Measurements from ENCODE around the gene MICAL1.

The MICAL1 gene

DNA sequence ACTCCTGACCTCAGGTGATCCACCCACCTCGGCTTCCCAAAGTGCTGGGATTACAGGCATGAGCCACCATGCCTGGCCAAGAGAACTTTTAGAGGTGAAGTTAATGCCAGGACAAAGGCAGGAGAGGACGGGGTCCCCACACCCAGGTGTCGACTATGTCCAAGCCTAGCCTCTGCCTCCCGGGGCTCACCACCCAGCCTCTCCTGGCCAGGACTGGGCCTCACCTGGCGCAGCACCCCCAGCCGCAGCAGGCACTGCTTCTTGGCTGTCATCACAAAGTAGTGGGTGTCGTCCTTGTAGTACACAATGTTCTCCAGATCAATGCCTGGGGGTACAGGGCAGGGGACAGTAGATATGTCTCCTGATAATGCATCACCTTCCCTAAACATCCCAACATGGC, 4.2 kb downstream of the MICAL1 start:
- H3K36me3 Mint-ChIP-seq, result peaks cover 4% of the 10 kb centered on the region
- no peaks in the 10 kb centered on the region for H3K9me3 Mint-ChIP-seq
- peaks cover 49% of the 10 kb centered on the region for H3K4me1 Mint-ChIP-seq
- no peak overlapping the region for H3K4me3 Mint-ChIP-seq
- H3K27ac Mint-ChIP-seq, result no peak overlapping the region
- H3K27me3 Mint-ChIP-seq, result no peaks in the 10 kb centered on the region

DNA sequence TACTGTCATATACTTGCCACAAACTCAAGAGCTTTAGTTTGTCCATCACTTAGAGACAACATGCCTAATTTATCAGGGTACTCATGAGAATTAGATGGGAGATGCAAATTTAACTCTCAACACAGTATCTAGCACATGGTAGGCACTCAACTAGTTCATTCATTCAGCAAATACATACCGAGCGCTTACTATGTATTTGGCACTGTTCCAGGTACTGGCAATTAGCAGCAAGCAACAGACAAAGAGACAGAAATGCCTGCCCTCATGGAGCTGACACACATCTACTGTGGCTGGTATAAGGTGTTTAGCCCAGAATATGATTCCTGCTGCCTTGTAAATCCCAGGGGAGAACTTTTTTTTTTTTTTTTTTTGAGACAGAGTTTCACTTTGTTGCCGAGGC, 4.8 kb downstream of the MICAL1 start:
- H3K4me1 Mint-ChIP-seq, result peaks cover 49% of the 10 kb centered on the region
- H3K9me3 Mint-ChIP-seq, result no peaks in the 10 kb centered on the region
- H3K27ac Mint-ChIP-seq, result peak overlapping the region; percentile 10
- peaks cover 4% of the 10 kb centered on the region for H3K36me3 Mint-ChIP-seq
- H3K4me3 Mint-ChIP-seq, result peak overlapping the region; percentile 33
- H3K27me3 Mint-ChIP-seq, result no peaks in the 10 kb centered on the region

DNA sequence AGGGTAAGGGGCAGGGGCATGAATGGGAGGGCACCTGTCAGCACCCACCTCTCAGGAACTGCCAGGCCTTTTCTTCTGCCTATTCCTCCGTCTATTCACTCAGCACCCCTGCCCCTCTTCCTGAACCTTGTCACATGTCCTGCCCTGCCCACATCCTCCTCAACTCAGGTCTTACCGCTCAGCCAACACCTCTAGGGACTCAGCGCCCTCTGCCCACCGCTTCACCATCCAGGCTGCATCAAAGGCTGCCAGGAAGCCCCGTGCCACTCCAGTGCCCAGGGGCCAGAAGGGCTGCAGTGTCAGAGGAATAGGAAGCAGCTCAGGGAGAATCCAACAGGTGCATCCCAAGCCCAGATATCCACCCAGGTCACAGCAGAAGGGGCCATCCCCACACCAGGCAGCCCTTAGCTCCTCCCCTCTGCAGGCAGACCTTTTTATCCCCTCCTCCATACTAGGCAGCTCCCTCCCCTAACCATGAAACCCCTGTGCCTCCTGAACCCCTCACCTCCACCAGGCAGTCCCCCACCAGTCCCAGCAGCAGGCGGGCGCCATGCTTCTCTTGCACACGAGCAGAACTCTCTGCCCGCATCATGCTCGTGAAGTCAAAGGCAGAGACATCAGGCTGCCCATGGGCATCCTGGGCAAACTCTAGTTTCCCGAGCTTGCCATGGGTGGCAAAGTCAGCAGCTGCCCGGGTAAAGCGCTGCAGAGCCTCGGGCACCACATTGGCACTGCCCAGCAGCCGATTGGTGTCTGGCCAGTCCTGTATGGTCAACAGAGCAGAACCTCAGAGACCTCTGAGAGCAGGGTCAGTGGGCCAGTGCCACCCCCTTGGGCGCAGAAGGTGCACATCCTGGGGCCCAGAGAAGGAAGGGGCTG, 5.5 kb downstream of the MICAL1 start:
- H3K9me3 Mint-ChIP-seq, result no peaks in the 10 kb centered on the region
- peaks cover 6% of the 10 kb centered on the region for H3K36me3 Mint-ChIP-seq

DNA sequence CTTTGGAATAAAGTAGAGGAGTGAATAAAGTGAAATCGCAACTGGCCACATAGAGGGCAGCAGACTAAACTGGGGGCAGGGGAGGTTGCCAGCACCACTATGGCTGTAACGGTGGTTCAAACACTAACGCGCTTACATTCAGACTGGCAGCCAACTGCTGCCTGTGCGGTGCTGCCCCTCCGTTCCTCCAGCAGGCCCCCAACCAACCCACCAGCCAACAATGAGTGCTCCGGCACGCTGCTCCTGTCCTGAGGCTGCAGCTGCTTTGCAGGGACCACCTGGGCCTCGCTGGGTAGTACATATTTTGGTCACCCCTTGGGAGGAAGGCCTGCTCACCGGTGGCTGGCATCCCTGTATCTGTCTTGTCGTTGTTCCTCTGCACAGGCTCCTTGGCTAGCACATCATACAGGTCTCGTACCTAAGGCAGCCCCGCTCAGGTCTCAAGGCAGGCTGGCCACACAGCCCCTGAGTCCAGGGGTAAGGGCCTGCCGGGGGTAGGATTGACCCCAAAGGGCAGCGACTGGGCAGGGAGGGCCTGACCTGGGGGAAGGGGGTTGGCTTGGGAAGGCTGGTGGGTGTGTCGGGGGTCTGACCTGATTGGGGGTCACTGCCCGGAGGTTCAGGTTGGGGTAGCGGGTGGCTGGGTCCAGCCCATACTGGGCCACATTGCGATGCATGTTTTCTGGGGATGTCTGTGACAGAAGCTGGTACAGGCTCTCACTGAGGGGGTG, 6.3 kb downstream of the MICAL1 start:
- Mint-ChIP-seq H3K27me3 (no peaks in the 10 kb centered on the region), H3K9me3 (no peaks in the 10 kb centered on the region), H3K4me3 (no peak overlapping the region), H3K27ac (no peak overlapping the region), H3K4me1 (peaks cover 41% of the 10 kb centered on the region), H3K36me3 (peaks cover 6% of the 10 kb centered on the region)

More for the DNA sequence above, 5.5 kb downstream of the MICAL1 start:
- no peaks in the 10 kb centered on the region for H3K27me3 Mint-ChIP-seq
- no peak overlapping the region for H3K27ac Mint-ChIP-seq
- no peak overlapping the region for H3K4me3 Mint-ChIP-seq
- peaks cover 48% of the 10 kb centered on the region for H3K4me1 Mint-ChIP-seq

DNA sequence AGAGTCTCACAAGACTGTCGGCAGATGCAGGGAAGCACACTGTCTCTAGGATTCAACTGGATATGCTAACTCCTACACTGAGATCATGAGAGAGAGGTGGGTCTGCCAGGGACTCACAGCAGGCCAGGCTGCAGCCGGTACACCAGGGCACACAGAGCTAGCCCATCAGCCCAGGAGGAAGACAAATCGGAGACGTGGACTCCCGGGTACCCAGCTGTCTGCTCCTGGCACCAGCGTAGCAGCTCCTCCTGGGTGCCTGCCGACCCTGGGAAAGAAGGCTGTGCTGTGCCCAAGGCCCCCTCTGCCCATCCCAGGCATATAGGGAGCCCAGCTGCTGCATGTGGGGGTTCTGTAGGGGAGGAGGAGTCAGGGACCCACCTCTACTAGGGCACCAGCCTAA, 7.0 kb downstream of the MICAL1 start:
- Mint-ChIP-seq H3K4me3 (no peak overlapping the region), H3K27me3 (no peaks in the 10 kb centered on the region), H3K27ac (no peak overlapping the region), H3K9me3 (no peaks in the 10 kb centered on the region), H3K36me3 (peaks cover 6% of the 10 kb centered on the region), H3K4me1 (peaks cover 37% of the 10 kb centered on the region)

DNA sequence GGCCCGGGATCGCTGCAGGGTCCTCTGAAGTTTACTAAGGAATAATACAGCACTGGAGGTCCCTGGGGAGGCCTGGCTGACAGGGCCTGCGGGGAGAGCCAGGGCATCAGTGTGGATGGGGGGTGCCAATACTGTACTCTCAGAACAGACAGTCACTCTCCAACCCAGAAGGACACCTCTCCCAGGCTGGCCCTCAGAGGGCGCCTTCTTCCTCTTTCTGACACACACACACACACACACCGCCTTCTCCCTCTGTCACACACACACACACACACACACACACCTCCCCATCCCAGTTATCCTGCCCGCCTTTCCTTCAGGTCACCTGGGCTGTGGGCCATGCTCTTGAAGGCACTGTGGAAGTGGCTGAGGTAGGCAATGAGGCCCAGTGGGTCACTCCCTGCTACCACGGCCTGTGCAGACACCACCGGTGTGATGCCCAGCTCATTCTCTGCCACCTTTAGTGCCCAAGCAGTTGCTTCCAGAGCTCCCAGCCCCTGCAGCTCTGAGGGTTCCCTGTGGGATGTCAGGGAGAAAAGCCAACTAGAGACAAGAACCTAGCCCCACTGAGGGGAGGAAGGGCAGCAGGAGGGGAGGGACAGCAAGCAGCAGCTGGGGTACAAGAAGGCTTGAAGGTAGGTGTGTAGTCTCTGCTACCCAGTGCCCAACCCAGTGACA, 7.6 kb downstream of the MICAL1 start:
- Mint-ChIP-seq H3K4me1 (peaks cover 41% of the 10 kb centered on the region), H3K27me3 (no peaks in the 10 kb centered on the region), H3K27ac (no peak overlapping the region), H3K9me3 (no peaks in the 10 kb centered on the region), H3K4me3 (no peak overlapping the region), H3K36me3 (peaks cover 6% of the 10 kb centered on the region)

DNA sequence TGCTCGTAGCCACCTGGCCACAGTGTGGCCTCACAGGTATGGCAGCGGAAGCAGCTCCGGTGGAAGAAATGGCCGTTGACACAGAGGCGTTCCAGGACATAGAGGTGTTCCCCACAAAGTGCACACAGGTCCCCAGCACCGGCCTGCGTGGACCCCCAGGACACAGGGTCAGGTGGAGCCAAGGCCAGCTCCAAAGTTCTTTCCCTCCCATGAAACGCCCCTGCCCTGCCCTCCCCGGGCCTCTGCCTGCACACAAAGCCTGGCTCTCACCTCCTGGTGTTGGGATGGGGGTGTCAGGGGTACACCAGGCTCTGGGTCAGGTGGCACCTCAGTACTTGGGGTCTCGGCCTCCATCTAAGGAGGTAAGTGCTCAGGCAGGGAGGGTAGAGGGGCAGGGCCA, 8.5 kb downstream of the MICAL1 start:
- Mint-ChIP-seq H3K36me3 (peaks cover 8% of the 10 kb centered on the region), H3K27ac (no peak overlapping the region), H3K9me3 (no peaks in the 10 kb centered on the region), H3K4me1 (peaks cover 45% of the 10 kb centered on the region), H3K27me3 (no peaks in the 10 kb centered on the region), H3K4me3 (no peak overlapping the region)

DNA sequence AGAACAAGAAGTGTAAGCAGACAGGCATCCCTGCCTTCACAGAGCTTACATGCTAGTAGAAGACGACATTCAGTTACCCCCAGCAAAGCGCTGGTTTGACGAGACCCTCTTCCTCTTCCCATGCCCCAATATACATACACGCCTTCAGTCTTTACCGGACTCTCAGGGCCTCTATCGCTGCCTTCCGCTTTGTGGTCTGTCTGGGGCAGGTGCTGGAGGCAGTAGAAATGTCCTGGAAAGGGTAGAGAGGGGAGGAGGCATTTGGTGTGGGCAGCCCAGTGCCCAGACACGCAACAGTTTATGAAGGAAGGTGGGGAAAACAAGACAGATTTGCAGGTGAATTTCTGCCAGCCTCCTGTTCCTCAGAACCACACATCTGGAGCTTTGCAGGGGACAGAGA, 9.0 kb downstream of the MICAL1 start:
- peaks cover 50% of the 10 kb centered on the region for H3K4me1 Mint-ChIP-seq
- peaks cover 8% of the 10 kb centered on the region for H3K36me3 Mint-ChIP-seq
- H3K27me3 Mint-ChIP-seq, result no peaks in the 10 kb centered on the region

DNA sequence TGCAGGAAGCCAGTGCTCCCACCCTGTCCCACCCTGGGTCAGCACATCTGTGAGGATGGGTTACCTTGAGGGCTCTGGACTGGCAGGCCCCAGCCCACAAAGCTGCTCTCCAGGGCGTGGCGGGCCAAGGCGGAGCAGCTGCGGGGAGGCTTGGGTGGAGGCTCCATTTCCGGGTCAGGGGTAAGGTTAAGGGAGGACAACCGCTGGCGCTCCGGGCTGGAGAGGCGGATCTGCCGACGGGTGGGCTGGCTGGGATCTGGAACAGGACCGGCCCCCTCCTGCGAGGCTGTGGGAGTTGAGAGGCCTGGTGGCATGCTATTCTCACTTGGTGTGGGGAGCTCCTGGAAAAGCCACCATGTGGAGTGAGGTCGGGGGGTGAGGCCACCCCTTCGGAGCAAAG, 9.5 kb downstream of the MICAL1 start:
- Mint-ChIP-seq H3K9me3 (no peaks in the 10 kb centered on the region), H3K36me3 (peaks cover 8% of the 10 kb centered on the region), H3K4me3 (no peak overlapping the region), H3K4me1 (peaks cover 55% of the 10 kb centered on the region), H3K27ac (no peak overlapping the region), H3K27me3 (no peaks in the 10 kb centered on the region)

More for the DNA sequence above, 9.0 kb downstream of the MICAL1 start:
- no peak overlapping the region for H3K4me3 Mint-ChIP-seq
- H3K9me3 Mint-ChIP-seq, result no peaks in the 10 kb centered on the region
- H3K27ac Mint-ChIP-seq, result no peak overlapping the region

DNA sequence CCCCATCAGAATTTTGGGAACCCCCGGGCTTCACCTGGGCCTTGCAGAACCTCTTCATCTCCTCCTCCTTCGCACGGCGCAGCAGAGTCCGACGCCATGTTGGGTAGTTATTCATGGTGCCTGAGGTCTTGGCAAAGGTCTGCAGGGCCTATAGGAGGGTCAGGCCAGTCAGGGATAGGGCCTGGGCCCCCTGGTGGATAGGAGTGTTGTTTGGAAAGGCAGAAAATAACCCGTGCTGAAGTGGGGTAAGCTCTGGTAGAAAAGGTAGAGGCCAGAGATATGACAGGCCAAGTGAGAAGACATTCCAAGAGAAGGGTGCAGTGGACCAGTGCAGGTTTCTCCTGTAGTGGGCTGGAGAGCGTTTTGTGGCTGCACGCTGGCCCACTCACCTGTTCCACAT, 10.2 kb downstream of the MICAL1 start:
- H3K4me1 Mint-ChIP-seq, result peaks cover 49% of the 10 kb centered on the region
- H3K9me3 Mint-ChIP-seq, result no peaks in the 10 kb centered on the region
- no peaks in the 10 kb centered on the region for H3K27me3 Mint-ChIP-seq
- peak overlapping the region; percentile 70 for H3K27ac Mint-ChIP-seq
- H3K4me3 Mint-ChIP-seq, result no peak overlapping the region
- H3K36me3 Mint-ChIP-seq, result peaks cover 5% of the 10 kb centered on the region

DNA sequence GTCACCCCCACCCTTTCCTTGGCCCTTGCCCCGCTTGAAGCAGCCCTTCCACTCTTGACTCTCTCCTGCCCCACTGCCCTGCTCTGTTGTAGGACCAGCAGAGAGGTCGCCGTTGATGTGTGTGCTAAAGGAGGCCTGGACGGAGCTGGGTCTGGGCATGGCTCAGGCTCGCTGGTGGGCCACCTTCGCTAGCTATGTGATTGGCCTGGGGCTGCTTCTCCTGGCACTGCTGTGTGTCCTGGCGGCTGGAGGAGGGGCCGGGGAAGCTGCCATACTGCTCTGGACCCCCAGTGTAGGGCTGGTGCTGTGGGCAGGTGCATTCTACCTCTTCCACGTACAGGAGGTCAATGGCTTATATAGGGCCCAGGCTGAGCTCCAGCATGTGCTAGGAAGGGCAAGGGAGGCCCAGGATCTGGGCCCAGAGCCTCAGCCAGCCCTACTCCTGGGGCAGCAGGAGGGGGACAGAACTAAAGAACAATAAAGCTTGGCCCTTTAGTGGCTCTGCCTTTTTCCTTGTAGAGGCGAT, 12.1 kb downstream of the MICAL1 start:
- H3K27ac Mint-ChIP-seq, result peak overlapping the region; percentile 17
- H3K4me3 Mint-ChIP-seq, result no peak overlapping the region
- no peaks in the 10 kb centered on the region for H3K27me3 Mint-ChIP-seq
- H3K4me1 Mint-ChIP-seq, result peaks cover 35% of the 10 kb centered on the region
- H3K36me3 Mint-ChIP-seq, result peaks cover 5% of the 10 kb centered on the region
- H3K9me3 Mint-ChIP-seq, result no peaks in the 10 kb centered on the region

DNA sequence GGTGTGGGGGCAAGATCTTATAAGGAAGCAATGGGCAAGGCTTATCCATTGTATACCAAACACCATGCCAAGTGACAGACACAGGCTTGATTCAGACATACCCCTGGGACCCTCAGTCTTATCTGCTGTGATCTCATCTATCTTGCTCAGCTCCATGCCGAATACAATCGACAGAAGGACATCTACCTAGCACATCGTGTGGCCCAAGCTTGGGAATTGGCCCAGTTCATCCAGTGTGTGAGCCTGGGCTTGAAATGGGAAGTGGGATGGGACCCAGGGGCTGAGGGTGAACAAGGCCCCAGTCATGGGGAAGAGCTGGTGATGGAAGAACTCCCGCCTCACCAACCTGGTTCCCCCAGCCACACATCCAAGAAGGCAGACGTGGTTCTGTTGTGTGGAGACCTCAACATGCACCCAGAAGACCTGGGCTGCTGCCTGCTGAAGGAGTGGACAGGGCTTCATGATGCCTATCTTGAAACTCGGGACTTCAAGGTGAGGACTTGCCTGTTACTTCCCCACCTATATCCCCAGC, 13.1 kb downstream of the MICAL1 start:
- H3K27ac Mint-ChIP-seq, result peak overlapping the region; percentile 55
- H3K9me3 Mint-ChIP-seq, result no peaks in the 10 kb centered on the region
- H3K4me3 Mint-ChIP-seq, result peak overlapping the region; percentile 69
- H3K27me3 Mint-ChIP-seq, result no peaks in the 10 kb centered on the region
- H3K36me3 Mint-ChIP-seq, result peaks cover 5% of the 10 kb centered on the region
- peaks cover 29% of the 10 kb centered on the region for H3K4me1 Mint-ChIP-seq

DNA sequence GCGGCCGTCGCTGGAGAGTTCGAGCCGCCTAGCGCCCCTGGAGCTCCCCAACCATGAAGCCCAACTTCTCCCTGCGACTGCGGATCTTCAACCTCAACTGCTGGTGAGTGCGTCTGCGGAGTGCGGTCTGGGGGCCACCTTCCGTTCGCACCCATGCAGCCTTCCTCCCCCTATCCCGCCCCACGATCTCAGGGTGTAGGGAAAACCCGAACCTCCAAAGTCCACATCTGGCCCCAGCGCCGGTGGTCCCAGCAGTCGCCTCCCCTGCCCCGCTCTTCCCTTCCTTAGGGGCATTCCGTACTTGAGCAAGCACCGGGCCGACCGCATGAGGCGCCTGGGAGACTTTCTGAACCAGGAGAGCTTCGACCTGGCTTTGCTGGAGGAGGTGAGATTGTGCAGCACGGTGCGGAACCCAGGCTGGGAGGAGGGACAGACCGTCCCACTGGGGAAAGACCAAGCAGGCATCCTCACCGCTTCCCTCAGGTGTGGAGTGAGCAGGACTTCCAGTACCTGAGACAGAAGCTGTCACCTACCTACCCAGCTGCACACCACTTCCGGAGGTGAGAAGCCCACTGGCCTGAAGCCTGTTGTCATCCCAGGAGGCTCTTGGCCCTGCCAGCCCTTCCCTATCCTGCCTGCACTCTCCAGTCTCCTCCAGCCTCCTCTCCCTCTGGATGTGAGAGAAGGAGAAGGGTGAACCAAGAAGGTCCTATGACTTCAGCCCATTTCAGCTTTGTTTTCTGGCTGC, 14.3 kb downstream of the MICAL1 start:
- Mint-ChIP-seq H3K36me3 (peaks cover 5% of the 10 kb centered on the region), H3K4me1 (peaks cover 29% of the 10 kb centered on the region), H3K27ac (peak overlapping the region; percentile 94), H3K9me3 (no peaks in the 10 kb centered on the region), H3K4me3 (peak overlapping the region; percentile 94), H3K27me3 (no peaks in the 10 kb centered on the region)

DNA sequence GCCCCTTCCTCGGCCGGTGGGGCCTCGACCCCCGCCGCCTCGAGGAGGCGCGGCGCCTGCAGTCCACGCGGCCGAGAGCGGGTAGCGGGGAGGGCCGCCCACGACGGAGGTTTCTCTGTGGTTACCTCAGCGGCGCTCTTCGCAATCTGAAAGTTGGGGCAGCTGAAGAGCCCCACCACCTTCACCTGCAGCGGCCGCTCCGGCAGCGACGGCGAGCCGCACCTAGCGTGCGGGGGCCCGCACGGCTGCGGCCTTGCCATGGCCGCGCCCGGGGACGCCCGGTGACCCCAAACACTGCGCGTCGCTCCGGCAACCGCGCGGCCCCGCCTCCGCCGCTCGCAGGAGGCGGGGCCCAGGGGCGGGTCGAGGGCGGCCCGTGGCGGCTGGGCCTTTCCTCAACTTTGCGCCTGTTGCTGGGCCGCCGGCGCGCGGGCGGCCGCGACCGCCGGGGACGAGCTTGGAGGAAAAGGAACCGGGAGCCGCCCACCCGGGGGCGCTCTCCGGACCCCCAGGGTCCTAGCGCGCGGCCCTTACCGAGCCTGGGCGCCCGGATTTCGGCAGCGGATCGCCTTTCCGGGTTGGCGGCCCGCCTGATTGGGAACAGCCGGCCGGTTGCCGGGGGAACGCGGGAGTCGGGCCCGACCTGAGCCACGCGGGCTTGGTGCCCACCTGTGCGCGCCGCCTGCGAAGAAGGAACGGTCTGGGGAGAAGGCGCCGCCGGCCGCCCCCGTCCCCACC, 15.1 kb downstream of the MICAL1 start, which contains the start of the genes PPIL6 and SMPD2:
PPIL6 (minus strand) TSS at position 298 of the 738 bp plus-strand sequence; CDS start at position 260, 38 bp downstream.
SMPD2 (plus strand) TSS at position 394 of the 738 bp plus-strand sequence. CDS start 398 bp downstream, outside the sequence.
- H3K36me3 Mint-ChIP-seq, result peaks cover 5% of the 10 kb centered on the region
- no peaks in the 10 kb centered on the region for H3K27me3 Mint-ChIP-seq
- peak within 1 kb of the TSS; percentile 94 for H3K27ac Mint-ChIP-seq
- peaks cover 29% of the 10 kb centered on the region for H3K4me1 Mint-ChIP-seq
- H3K9me3 Mint-ChIP-seq, result no peaks in the 10 kb centered on the region
- peak within 1 kb of the TSS; percentile 94 for H3K4me3 Mint-ChIP-seq

Measured in activated naive CD4-positive, alpha-beta T cell treated with anti-CD3 and anti-CD28 coated beads, Interleukin-2, amount 50 U/mL, for 24 hours (primary cell).